HEK293 (cell line): ENCODE measurements around the gene RHBDF2.

Source experiments
- CTCF ChIA-PET: fragments of 350-600 bp; formaldehyde crosslinking; extraction: SDS; loops from one replicate; lab custom pipeline; 2021; ENCODE audit warnings: antibody characterized with exemption; lab: Yijun Ruan, JAX
- POLR2A ChIA-PET: fragments of 300-600 bp; formaldehyde crosslinking; extraction: SDS; loops from one replicate; lab custom pipeline; 2020; ENCODE audit warnings: antibody characterized with exemption, inconsistent platforms; lab: Yijun Ruan, JAX
- H3K27ac ChIP-seq: fragments of 200-500 bp; sonication (Bioruptor generic); 2 replicates; pipeline ENCODE4 v1.5.1; 2014; ENCODE audit warnings: low read depth, low read length, control low read depth, inconsistent platforms; ENCODE audit errors: extremely low read depth
- H3K36me3 ChIP-seq, 2 experiments: fragments of 200-500 bp in 1 of 2; sonication (Bioruptor generic) in 1 of 2; 1 replicate in 1 of 2; 2 replicates in 1 of 2; pipeline ENCODE4 v1.5.1; 2014 to 2017; ENCODE audit warnings: inconsistent platforms in 2 of 2, low read length in 2 of 2; ENCODE audit not compliant: control insufficient read depth in 2 of 2, insufficient read depth in 1 of 2
- H3K4me1 ChIP-seq: fragments of 200-500 bp; sonication (Bioruptor generic); 2 replicates; pipeline ENCODE4 v1.5.1; 2014; ENCODE audit warnings: mild to moderate bottlenecking, low read length, inconsistent platforms; ENCODE audit not compliant: control insufficient read depth, insufficient read depth
- H3K4me3 ChIP-seq: 2 replicates; pipeline ENCODE4 v1.5.1; 2011; ENCODE audit warnings: low read depth, mild to moderate bottlenecking, control low read depth, low read length, moderate library complexity
- H3K9me3 ChIP-seq: fragments of 200-500 bp; sonication (Bioruptor generic); 2 replicates; pipeline ENCODE4 v1.5.1; 2014; ENCODE audit warnings: low read depth, low read length, inconsistent platforms; ENCODE audit not compliant: control insufficient read depth, insufficient read depth
- BCL11B ChIP-seq: fragments of 450-650 bp; formaldehyde crosslinking; IDR thresholded peaks from 2 replicates; pipeline ENCODE4 v1.5.1; 2016; ENCODE audit warnings: low read depth, missing biosample characterization, missing genetic modification characterization
- IKZF3 ChIP-seq: fragments of 450-650 bp; IDR thresholded peaks from 2 replicates; pipeline ENCODE4 v1.5.0; 2018; ENCODE audit warnings: missing biosample characterization, mild to moderate bottlenecking, missing genetic modification characterization, moderate library complexity
- KLF1 ChIP-seq: fragments of 450-650 bp; formaldehyde crosslinking; IDR thresholded peaks from 2 replicates; pipeline ENCODE4 v1.5.1; 2016; ENCODE audit warnings: missing biosample characterization, missing genetic modification characterization
- KLF10 ChIP-seq: fragments of 450-650 bp; IDR thresholded peaks from 2 replicates; pipeline ENCODE4 v1.5.1; 2018; ENCODE audit warnings: missing biosample characterization, mild to moderate bottlenecking, missing genetic modification characterization
- KLF16 ChIP-seq: fragments of 450-650 bp; formaldehyde crosslinking; IDR thresholded peaks from 2 replicates; pipeline ENCODE4 v1.5.1; 2017; ENCODE audit warnings: missing biosample characterization, missing genetic modification characterization
- KLF8 ChIP-seq: fragments of 450-650 bp; formaldehyde crosslinking; IDR thresholded peaks from 2 replicates; pipeline ENCODE4 v1.5.1; 2016; ENCODE audit warnings: missing biosample characterization, missing genetic modification characterization
- PRDM1 ChIP-seq: fragments of 450-650 bp; formaldehyde crosslinking; IDR thresholded peaks from 2 replicates; pipeline ENCODE4; 2016; ENCODE audit warnings: missing biosample characterization, missing genetic modification characterization
- SP2 ChIP-seq: fragments of 450-650 bp; formaldehyde crosslinking; IDR thresholded peaks from 2 replicates; pipeline ENCODE4 v1.5.1; 2016; ENCODE audit warnings: missing biosample characterization, missing genetic modification characterization
- SP3 ChIP-seq: fragments of 450-650 bp; formaldehyde crosslinking; IDR thresholded peaks from 2 replicates; pipeline ENCODE4 v1.5.1; 2016; ENCODE audit warnings: missing biosample characterization, missing genetic modification characterization
- SP7 ChIP-seq: fragments of 450-650 bp; formaldehyde crosslinking; IDR thresholded peaks from 2 replicates; pipeline ENCODE4 v1.5.1; 2016; ENCODE audit warnings: missing biosample characterization, missing genetic modification characterization
- ZBTB17 ChIP-seq: fragments of 450-650 bp; formaldehyde crosslinking; IDR thresholded peaks from 2 replicates; pipeline ENCODE4 v1.5.1; 2016; ENCODE audit warnings: missing biosample characterization, missing genetic modification characterization
- ZBTB20 ChIP-seq: fragments of 450-650 bp; formaldehyde crosslinking; IDR thresholded peaks from 2 replicates; pipeline ENCODE4 v1.5.1; 2016; ENCODE audit warnings: missing biosample characterization, missing genetic modification characterization
- ZBTB21 ChIP-seq: fragments of 450-650 bp; formaldehyde crosslinking; IDR thresholded peaks from 2 replicates; pipeline ENCODE4 v1.5.1; 2017; ENCODE audit warnings: missing biosample characterization, missing genetic modification characterization
- ZBTB26 ChIP-seq: fragments of 450-650 bp; formaldehyde crosslinking; optimal IDR thresholded peaks from 2 replicates; pipeline ENCODE3; 2016; ENCODE audit warnings: missing biosample characterization, mild to moderate bottlenecking, missing genetic modification characterization
- ZBTB44 ChIP-seq: fragments of 450-650 bp; IDR thresholded peaks from 2 replicates; pipeline ENCODE4 v1.5.1; 2018; ENCODE audit warnings: missing biosample characterization, mild to moderate bottlenecking, missing genetic modification characterization
- ZBTB48 ChIP-seq: fragments of 450-650 bp; formaldehyde crosslinking; IDR thresholded peaks from 2 replicates; pipeline ENCODE4 v1.5.1; 2016; ENCODE audit warnings: missing biosample characterization, missing genetic modification characterization
- ZBTB8A ChIP-seq: fragments of 450-650 bp; formaldehyde crosslinking; IDR thresholded peaks from 2 replicates; pipeline ENCODE4 v1.5.1; 2016; ENCODE audit warnings: missing biosample characterization, missing genetic modification characterization
- ZIC2 ChIP-seq: fragments of 450-650 bp; formaldehyde crosslinking; IDR thresholded peaks from 2 replicates; pipeline ENCODE4 v1.5.1; 2016; ENCODE audit warnings: missing biosample characterization, missing genetic modification characterization
- ZNF132 ChIP-seq: fragments of 450-650 bp; formaldehyde crosslinking; IDR thresholded peaks from 2 replicates; pipeline ENCODE4 v1.5.1; 2017; ENCODE audit warnings: missing biosample characterization, missing genetic modification characterization, borderline replicate concordance
- ZNF184 ChIP-seq: fragments of 450-650 bp; IDR thresholded peaks from 2 replicates; pipeline ENCODE4 v1.5.1; 2018; ENCODE audit warnings: missing biosample characterization, mild to moderate bottlenecking, missing genetic modification characterization
- ZNF324 ChIP-seq: fragments of 450-650 bp; formaldehyde crosslinking; IDR thresholded peaks from 2 replicates; pipeline ENCODE4 v1.5.1; 2016; ENCODE audit warnings: missing biosample characterization, missing genetic modification characterization
- ZNF335 ChIP-seq: fragments of 450-650 bp; formaldehyde crosslinking; conservative IDR thresholded peaks from 2 replicates; pipeline ENCODE4 v1.5.1; 2016; ENCODE audit warnings: missing biosample characterization, missing genetic modification characterization
- ZNF391 ChIP-seq: fragments of 450-650 bp; formaldehyde crosslinking; IDR thresholded peaks from 2 replicates; pipeline ENCODE4 v1.5.1; 2016; ENCODE audit warnings: low read depth, missing biosample characterization, missing genetic modification characterization, borderline replicate concordance
- ZNF404 ChIP-seq: fragments of 450-650 bp; formaldehyde crosslinking; IDR thresholded peaks from 2 replicates; pipeline ENCODE4 v1.5.1; 2017; ENCODE audit warnings: missing biosample characterization, missing genetic modification characterization
- ZNF423 ChIP-seq: fragments of 450-650 bp; formaldehyde crosslinking; IDR thresholded peaks from 2 replicates; pipeline ENCODE4 v1.5.1; 2016; ENCODE audit warnings: missing biosample characterization, missing genetic modification characterization
- ZNF473 ChIP-seq: fragments of 450-650 bp; formaldehyde crosslinking; IDR thresholded peaks from 2 replicates; pipeline ENCODE4 v1.5.1; 2017; ENCODE audit warnings: missing biosample characterization, missing genetic modification characterization
- ZNF561 ChIP-seq: fragments of 450-650 bp; IDR thresholded peaks from 2 replicates; pipeline ENCODE4 v1.5.1; 2018; ENCODE audit warnings: missing biosample characterization, missing genetic modification characterization, borderline replicate concordance
- ZNF596 ChIP-seq: fragments of 450-650 bp; IDR thresholded peaks from 2 replicates; pipeline ENCODE4 v1.5.0; 2018; ENCODE audit warnings: missing biosample characterization, mild to moderate bottlenecking, missing genetic modification characterization, moderate library complexity
- ZNF660 ChIP-seq: fragments of 450-650 bp; IDR thresholded peaks from 2 replicates; pipeline ENCODE4 v1.5.1; 2018; ENCODE audit warnings: missing biosample characterization, mild to moderate bottlenecking, missing genetic modification characterization
- ZNF707 ChIP-seq: fragments of 450-650 bp; formaldehyde crosslinking; IDR thresholded peaks from 2 replicates; pipeline ENCODE4 v1.5.1; 2016; ENCODE audit warnings: missing biosample characterization, missing genetic modification characterization
- ZSCAN30 ChIP-seq: fragments of 450-650 bp; IDR thresholded peaks from 2 replicates; pipeline ENCODE4 v1.5.1; 2018; ENCODE audit warnings: missing biosample characterization, mild to moderate bottlenecking, missing genetic modification characterization, moderate library complexity
- TF ChIP-seq, protein P1 (sequence below): fragments of 450-650 bp; formaldehyde crosslinking; IDR thresholded peaks from 2 replicates; pipeline ENCODE4 v1.5.1; 2016; ENCODE audit warnings: missing biosample characterization, missing genetic modification characterization
- TF ChIP-seq, protein P2 (sequence below): fragments of 450-650 bp; formaldehyde crosslinking; IDR thresholded peaks from 2 replicates; pipeline ENCODE4 v1.5.1; 2016; ENCODE audit warnings: missing biosample characterization, missing genetic modification characterization

RHBDF2 gene

DNA sequence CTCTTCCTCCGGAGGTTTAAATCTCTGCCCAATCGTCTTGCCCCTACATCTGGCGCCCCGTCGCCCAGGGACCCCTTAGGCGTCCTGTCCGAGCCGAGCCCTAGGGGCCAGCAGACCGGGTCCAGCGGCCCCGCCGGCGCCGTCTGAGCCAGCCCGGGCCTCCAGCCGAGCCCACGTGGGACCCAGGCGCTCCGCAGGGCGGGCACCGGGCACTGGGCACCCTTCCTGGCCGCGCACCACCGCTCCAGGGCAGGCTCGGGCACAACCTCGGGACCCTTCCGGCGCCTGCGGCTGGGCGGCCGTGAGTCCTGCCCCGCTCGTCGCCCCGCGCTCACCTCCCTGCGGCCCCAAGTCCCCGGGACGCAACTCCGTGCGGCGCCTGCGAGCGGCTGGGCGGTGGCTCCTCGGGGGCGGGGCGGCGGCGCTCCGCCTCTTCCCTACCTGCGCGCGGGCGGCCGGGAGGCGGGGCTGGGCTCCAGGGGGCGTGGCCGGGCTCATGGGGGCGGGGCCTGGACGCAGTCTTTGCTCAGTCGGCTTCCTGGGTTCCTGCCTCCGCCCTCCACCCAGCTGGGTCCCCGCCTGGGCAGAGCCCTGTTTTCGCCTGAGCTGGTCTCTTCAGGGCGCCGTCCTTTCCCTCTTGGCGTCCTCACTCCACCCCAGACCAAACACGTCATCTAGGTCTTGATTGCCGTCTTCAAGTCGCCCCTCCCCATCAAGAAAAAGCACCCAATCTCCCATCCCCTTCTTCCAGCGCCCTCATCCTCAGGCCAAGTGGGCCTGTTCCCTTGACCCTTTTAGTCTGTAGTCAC is at the start of gene RHBDF2:
Gene RHBDF2 (minus strand): TSS at position 406 of the 809 bp plus-strand sequence. CDS start 19,899 bp downstream, outside the sequence.
- ChIA-PET CTCF (interaction anchor here (0.6 to 7.3 kb wide), 11 partner anchors 10 to 198 kb away, joined by 3 to 58 read pairs (median 8); partner anchors contain the start of gene AANAT), POLR2A (interaction anchor here (0.6 to 1.6 kb wide), 5 partner anchors 21 to 169 kb away, joined by 3 to 5 read pairs (median 5); partner anchors contain the start of gene AANAT)
- Histone ChIP-seq H3K27ac (peak within 1 kb of the TSS; percentile 39; the same call in 1 of the 2 replicates), H3K36me3 (no peaks in the 10 kb centered on the region), H3K4me3 (peak within 1 kb of the TSS; percentile 66), H3K4me1 (peaks cover 16% of the 10 kb centered on the region), H3K9me3 (no peaks in the 10 kb centered on the region)
- TF ChIP-seq BCL11B (tag by site-specific recombination), result 0 out of 2 replicates have a peak, but pooled peaks have one; percentile 9
- TF ChIP-seq KLF10 (tag by site-specific recombination), result peak; percentile 80
- TF ChIP-seq ZBTB44 (tag by site-specific recombination), result peak; percentile 49; the same call in 1 of the 2 replicates
- no peak for TF ChIP-seq ZNF707 (tag by site-specific recombination)
- peak; percentile 40; the same call in 1 of the 2 replicates for TF ChIP-seq KLF16
- no peak for TF ChIP-seq ZNF391 (tag by site-specific recombination)
- peak; percentile 42 for TF ChIP-seq ZBTB26 (tag by site-specific recombination)
- TF ChIP-seq ZBTB20, result peak; percentile 65
- peak; percentile 59; the same call in 1 of the 2 replicates for TF ChIP-seq ZNF596 (tag by site-specific recombination)
- TF ChIP-seq PRDM1 (tag by site-specific recombination), result peak; percentile 79
- TF ChIP-seq ZNF423 (tag by site-specific recombination), result peak; percentile 76; the same call in 1 of the 2 replicates
- TF ChIP-seq ZNF404, result no peak
- peak; percentile 89 for TF ChIP-seq SP3 (tag by site-specific recombination)
- TF ChIP-seq ZNF561, result peak; percentile 92
- peak; percentile 70; the same call in 1 of the 2 replicates for TF ChIP-seq KLF8 (tag by site-specific recombination)
- 0 out of 2 replicates have a peak, but pooled peaks have one; percentile 36 for TF ChIP-seq ZNF660 (tag by site-specific recombination)
- TF ChIP-seq ZNF132 (tag by site-specific recombination), result no peak
- TF ChIP-seq ZNF324 (tag by site-specific recombination), result no peak
- TF ChIP-seq KLF1 (tag by site-specific recombination), result peak; percentile 89
- TF ChIP-seq ZNF184 (tag by site-specific recombination), result 0 out of 2 replicates have a peak, but pooled peaks have one; percentile 51
- no peak for TF ChIP-seq ZNF473 (tag by site-specific recombination)
- 0 out of 2 replicates have a peak, but pooled peaks have one; percentile 61 for TF ChIP-seq ZSCAN30
- peak; percentile 83 for TF ChIP-seq ZBTB48
- TF ChIP-seq, protein P1, sequence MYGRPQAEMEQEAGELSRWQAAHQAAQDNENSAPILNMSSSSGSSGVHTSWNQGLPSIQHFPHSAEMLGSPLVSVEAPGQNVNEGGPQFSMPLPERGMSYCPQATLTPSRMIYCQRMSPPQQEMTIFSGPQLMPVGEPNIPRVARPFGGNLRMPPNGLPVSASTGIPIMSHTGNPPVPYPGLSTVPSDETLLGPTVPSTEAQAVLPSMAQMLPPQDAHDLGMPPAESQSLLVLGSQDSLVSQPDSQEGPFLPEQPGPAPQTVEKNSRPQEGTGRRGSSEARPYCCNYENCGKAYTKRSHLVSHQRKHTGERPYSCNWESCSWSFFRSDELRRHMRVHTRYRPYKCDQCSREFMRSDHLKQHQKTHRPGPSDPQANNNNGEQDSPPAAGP (tag by site-specific recombination), result peak; percentile 65
- TF ChIP-seq, protein P2, sequence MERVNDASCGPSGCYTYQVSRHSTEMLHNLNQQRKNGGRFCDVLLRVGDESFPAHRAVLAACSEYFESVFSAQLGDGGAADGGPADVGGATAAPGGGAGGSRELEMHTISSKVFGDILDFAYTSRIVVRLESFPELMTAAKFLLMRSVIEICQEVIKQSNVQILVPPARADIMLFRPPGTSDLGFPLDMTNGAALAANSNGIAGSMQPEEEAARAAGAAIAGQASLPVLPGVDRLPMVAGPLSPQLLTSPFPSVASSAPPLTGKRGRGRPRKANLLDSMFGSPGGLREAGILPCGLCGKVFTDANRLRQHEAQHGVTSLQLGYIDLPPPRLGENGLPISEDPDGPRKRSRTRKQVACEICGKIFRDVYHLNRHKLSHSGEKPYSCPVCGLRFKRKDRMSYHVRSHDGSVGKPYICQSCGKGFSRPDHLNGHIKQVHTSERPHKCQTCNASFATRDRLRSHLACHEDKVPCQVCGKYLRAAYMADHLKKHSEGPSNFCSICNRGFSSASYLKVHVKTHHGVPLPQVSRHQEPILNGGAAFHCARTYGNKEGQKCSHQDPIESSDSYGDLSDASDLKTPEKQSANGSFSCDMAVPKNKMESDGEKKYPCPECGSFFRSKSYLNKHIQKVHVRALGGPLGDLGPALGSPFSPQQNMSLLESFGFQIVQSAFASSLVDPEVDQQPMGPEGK (tag by site-specific recombination), result peak; percentile 46; the same call in 1 of the 2 replicates
- peak; percentile 50 for TF ChIP-seq ZBTB21
- peak; percentile 94 for TF ChIP-seq ZBTB8A (tag by site-specific recombination)
- TF ChIP-seq SP7 (tag by site-specific recombination), result peak; percentile 68; the same call in 1 of the 2 replicates
- peak; percentile 56 for TF ChIP-seq SP2 (tag by site-specific recombination)
- peak; percentile 95; the same call in 1 of the 2 replicates for TF ChIP-seq ZNF335 (tag by site-specific recombination)
- TF ChIP-seq IKZF3 (tag by site-specific recombination), result 0 out of 2 replicates have a peak, but pooled peaks have one; percentile 52
- TF ChIP-seq ZIC2 (tag by site-specific recombination), result peak; percentile 76
- TF ChIP-seq ZBTB17 (tag by site-specific recombination), result peak; percentile 31; the same call in 1 of the 2 replicates
